HG03139 (cell line): ENCODE measurements around the gene UCN3.

Experiments
- ATAC-seq: cut with Tn5 transposase; IDR thresholded peaks from one replicate; pipeline ENCODE4 v1.9.1; 2021; ENCODE audit not compliant: unreplicated experiment

Gene UCN3, protein sequence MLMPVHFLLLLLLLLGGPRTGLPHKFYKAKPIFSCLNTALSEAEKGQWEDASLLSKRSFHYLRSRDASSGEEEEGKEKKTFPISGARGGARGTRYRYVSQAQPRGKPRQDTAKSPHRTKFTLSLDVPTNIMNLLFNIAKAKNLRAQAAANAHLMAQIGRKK

DNA sequence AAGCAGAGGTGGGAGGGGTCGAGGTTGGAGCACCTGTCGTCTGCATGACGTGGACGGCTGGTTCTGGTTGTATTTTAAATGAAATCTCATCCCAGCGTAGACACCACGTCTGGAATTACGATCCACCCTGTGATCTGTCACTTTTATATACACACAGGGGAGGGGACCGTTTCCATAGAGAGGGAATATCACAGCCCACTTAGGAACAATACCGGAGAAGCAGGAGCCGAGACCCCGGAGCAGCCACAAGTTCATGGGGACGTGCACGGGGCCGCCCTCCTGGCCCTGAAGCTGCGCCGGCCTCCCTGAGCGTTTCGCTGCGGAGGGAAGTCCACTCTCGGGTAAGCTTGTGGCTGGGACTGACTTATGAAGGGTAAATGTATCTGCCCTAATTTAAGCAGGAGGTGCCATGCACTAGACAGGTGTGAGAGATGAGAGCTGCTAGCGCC is at the start of gene UCN3:
Gene UCN3, plus strand, starts transcription at position 77 of the 449 bp plus-strand sequence. CDS start 8,755 bp downstream, outside the sequence.
- ATAC-seq: no peak

DNA sequence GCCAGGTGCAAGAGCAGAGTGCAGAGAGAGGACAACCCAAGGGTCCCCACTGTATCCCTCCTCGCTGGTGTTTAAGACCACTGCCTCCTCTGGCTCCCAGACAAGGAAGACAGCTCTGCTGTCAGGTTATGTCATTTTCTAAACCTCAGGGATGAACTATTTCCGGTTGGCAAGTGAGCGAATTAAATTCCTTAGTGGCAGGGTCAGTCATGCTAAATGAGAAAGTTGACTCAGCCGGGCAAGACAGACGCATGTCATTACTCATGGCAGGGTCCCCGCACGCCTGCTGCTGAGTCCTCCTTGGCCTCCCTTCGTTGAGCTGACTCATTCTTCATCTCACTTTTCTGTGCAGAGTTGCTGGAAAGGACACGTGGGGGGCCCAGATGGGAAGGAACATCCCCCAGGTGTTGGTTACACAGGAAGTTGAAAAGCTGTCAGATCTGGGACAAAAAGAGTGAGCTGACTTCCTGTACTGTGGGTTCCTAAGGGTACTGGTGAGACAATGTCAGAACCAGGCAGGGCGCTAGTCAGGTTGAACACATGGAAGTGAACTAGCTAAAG is 47.1 kb upstream of the UCN3 start:
- ATAC-seq: peak; percentile 55

DNA sequence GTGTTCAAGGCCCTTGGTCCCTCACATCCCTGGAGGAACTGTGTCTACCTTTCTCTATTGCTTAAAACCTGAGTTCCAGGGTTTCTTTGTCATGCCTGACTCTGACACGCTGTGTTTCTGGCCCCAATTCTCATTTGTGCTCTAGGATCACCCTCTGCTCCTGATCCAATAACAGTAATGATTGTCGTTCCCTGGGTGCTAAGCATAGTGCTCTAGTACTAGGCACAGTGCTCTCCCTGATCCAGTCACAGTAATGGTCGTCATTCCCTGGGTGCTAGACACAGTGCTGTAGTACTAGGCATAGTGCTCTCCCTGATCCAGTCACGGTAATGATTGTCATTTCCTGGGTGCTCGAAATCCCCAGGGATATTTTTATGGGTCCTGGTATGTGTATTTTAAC is 46.6 kb upstream of the UCN3 start:
- no peak for ATAC-seq

DNA sequence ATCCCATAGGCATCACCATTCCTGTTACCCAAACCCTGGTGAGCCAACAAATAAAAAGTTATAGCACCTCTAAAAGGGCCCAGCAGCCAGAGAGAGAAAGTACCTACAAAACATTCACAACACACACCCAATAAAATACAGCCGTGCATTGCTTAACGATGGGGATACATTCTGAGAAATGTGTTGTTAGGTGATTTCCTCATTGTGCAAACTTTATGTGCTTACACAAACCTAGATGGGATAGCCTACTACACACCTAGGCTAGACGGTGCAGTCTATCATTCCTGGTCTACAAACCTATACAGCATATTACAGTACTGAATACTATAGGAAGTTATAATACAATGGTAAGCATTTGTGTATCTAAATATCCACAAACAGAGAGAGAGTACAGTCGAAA is 44.9 kb upstream of the UCN3 start:
- no peak for ATAC-seq

DNA sequence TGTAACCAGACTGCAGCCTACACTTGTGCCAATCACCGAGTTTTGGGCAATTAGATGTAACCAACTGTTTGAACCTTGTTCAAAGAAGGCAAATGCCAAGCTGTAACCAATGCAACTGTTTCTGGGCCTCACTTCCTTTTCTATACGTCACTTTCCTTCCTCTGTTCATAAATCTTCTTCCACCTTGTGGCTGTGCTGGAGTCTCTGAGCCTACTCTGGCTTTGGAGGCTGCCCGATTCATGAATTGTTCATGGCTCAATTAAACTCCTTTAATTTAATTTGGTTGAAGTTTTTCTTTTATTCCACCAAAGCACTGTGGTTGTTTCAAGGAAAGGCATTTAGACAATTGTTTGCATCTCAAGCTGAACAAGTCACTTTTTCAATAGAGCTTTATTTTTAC is 43.5 kb upstream of the UCN3 start:
- no peak for ATAC-seq

DNA sequence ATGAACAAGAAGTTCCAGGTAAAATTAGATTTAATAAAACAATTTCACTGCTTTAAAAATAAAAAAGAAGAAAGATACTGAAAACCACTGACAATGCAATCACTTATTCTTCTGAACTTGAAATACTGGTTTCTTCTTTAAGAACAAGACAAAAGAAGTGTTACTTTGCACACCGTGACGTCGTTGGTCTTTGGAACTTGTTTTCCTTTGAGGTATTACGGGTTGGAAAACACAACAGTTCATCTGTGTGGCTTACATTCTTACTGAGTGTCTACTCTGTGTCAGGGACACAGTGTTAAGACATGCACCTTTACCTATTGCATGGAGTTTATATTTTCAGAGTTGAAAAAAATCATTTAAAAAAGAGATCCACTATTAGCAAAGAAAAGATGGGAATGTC is 41.3 kb upstream of the UCN3 start:
- ATAC-seq: no peak

DNA sequence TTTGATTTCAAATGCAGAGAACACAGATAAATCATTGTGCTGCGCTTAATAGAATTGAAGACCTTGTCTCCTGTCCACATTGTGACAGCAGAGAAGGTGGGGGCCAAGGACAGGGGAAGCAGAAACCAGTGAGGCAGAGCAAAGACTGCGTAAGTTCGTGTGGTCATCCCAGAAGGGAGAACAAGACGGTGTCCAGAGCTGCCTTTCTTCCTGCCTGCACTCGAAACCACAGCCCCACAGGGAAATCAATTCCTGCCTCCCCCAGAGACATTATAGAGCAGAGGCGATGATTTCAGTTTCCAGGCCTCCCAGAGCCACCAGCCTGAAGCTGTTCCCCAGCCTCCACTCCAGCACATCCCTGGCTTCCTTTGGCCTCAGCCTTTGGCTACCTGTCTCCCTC is 39.7 kb upstream of the UCN3 start:
- ATAC-seq: no peak

DNA sequence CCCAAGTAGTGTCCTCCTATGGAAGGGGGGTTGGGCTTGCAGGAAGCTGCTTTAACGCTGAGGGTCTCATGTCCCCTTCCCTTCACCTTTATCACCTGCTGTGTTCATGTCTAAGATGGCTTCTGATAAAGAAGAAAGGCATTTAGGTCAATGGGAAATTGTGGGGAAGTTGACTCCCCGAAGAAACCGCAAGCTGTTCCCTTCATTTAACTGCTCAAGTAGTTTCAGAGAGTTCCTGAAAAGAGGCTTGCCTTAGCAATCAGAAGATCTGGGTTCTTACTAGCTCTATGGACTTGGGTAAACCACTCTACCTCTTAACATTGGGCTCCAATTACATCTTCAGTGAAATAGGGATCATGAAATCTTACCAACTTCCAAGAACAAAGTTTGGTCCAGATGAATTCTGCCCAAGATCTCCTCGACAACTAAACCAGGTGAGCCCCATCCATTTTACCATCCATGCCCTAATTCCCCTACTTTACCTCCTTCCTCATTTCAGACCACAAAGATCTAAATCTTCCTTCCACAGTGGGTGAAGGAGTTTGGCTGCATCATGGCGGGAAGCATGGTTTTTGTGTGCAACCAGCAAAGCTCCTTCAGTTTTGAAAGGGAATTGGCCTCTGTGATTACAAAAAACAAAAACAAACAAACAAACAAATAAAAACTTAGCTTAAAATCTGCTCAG is 30.4 kb upstream of the UCN3 start:
- ATAC-seq: no peak

DNA sequence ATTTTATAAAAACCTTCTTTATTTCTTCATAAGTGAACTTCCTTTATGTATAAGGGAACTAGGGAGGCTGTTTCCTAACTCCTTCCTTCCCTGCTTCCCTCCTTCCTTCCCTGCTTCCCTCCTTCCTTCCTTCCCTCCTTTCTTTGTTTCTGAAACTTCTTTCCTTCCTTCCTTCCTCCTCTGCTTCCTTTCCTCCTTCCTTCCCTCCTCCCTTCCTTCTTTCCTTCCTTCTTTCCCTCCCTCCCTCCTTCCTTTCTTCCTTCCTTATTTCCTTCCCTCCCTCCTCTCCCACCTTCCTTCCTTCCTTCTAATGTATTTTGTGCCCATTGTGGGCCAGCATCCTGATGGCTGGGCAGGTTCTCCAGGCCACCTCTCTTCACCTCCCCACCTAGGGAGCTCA is 26.8 kb upstream of the UCN3 start:
- ATAC-seq: no peak

DNA sequence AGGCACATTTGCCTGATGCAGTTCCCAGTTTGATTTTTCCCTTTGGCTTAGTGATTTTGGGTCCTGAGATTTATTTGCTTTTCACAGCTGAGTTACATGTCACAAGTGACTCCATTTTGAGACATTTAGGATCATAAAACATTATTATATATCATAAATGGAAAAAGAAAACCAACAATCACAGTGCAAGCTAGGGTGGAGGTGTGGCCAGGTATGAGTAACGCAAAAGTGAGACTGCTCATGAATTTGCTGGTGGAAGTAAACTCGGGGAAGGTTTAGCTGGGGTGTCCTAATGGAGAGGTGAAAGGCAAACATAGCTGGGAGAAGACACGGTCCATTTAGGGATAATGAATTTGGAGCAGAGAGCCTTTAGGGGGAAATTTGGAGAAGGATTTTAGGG is 21.7 kb upstream of the UCN3 start:
- no peak for ATAC-seq

DNA sequence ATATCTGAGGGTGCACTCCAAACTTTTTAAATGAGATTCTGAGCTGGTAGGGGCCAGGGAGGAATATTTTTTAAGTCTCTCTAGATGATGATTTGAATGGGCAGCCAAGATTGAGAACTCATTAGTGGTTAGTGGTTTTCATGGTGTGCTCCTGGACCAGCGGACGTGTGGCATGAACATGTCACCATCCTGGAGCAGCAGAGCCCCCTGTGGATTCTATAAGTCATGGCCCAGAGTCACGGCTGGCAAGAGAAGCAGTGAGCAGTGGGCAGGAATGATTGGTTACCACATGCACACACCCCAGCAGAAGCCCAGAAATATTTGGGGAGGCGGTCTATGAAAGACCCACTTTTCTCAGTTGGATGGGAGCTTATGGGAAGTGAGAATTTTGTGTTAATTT is 21.2 kb upstream of the UCN3 start:
- ATAC-seq: no peak

DNA sequence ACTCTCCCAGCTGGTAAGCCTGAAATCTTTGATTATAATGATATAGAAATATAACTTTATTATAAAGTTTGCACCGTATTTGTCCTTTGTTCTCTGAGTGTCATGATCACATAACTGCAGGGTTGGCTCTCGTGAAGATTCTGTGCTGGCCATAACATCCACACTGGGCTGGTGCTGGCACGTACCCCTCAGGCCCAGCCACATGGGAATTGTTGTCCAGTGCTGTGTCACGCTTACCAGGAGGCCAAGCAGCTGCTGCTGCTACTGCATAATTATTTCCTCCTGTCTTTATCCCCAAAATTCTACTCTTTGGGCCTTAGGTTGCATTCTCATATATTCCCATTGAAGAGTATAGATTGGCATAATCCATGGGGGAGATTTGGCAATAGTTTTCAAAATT is 20.8 kb upstream of the UCN3 start:
- ATAC-seq: no peak

DNA sequence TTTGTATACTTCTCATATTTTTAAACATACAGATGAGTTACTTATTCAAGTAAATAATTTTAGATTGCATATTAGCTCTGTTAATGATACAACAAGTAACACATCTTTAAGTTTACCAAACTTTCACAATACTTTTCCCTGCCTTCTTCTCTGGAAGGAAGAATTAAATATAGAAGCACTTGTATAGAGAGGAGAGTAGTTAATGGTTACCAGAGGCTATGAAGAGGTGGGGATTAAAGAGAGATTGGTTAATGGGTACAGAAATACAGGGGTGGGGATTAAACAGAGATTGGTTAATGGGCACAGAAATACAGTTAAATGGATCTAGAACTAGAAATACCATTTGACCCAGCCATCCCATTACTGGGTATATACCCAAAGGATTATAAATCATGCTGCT is 20.0 kb upstream of the UCN3 start:
- no peak for ATAC-seq

DNA sequence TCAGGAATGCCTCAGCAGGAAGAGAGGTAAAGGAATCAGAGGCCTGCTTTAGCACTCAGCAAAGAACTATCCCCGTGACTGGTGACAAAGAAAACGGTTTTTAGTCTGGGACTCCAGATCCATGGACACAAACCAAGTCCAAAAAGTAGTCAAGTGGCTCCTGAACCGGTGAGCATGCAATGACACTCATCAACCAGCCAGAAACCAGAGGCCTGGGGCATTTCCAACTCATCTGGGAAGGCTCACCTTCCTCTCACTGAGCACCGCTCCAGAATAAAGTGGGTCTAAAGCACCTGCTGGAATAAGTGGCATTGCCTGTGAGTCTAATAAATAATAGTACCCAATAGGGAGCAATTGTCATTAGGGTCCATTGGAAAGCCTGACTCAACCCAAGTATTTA is 17.9 kb upstream of the UCN3 start:
- no peak for ATAC-seq

DNA sequence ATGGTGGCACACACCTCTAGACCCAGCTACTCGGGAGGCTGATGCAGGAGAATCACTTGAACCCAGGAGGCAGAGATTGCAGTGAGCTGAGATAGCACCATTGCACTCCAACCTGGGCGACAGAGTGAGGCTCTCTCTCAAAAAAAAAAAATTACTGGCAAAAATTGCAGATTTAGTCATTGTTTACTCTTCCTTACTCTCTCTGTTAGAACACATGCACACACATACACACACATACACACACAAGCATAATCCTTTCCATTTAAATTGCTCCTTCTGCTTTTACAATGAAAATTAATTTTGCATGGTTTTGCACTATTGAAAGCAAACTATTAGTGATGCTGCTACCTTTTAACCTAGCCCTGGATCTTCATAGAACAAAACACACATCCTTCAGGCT is 15.4 kb upstream of the UCN3 start:
- no peak for ATAC-seq

DNA sequence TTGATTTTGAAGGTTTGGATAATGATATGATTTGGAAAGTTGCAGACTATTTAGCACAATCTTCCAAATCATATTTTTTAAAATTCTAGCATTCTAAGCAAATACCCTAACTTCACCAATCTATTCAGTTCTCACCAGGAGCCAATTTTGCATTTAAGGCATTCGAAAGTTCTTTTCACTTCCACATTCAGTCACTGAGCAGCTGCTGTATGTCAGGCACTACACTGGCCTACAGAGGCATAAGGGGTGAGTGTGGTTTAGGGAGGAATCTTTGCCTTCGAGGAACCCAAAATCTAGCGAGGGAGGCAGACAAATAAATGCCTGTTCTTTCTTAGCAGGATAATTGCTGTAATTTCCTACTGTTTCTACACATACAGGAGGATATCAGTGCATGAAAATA is 10.7 kb upstream of the UCN3 start:
- no peak for ATAC-seq

DNA sequence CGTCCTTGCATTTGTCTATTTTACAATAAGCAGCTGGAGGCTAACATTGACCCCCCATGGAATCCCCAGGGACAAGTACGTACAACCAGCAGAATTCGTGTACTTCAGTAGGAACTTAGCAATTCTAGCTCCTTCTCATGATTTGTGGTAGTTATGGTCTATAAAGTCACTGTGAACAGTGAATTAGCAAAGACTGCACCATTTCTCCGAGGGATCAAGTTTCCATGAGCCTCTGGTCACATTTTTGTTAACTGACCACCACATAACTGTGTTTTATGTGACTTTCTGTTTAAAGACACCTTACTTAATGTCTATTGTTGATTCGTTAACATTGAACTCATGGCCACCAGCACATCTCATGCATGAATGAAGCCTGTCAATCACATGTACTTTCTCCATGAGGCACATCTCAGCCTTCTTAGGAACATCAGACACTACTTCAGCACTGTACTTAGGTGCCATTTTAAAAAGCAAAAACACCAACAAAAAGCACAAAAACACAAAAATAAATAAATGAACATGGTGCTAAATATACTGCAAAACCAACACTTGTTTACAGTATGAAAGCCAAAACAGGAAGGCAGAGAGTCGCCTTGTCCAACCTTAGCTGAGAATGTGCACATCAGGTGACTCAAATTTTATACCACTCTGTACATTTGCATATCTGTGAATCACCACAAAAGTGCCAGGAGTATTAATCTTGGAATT is 9.0 kb upstream of the UCN3 start:
- no peak for ATAC-seq

DNA sequence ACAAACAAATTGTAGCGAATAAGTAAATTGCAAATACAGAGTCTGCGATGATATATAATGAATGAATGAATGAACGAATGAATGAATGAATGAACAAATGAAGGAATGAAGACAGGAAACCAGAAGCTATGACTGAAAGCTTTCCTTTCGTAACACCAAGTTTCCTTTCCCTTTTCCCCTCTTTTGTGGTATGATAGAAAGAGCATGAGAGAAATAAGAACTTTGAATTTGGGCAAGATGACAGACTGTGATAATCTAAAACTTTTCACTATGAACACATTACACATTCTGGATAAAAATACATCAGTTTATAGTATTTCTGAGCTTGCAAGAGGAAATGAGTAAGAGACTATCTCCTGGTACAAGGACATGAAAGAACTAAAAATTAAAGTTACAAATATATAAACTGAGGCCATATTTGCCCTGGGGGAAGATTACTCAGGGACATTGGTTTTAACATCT is 8.4 kb upstream of the UCN3 start:
- ATAC-seq: no peak

DNA sequence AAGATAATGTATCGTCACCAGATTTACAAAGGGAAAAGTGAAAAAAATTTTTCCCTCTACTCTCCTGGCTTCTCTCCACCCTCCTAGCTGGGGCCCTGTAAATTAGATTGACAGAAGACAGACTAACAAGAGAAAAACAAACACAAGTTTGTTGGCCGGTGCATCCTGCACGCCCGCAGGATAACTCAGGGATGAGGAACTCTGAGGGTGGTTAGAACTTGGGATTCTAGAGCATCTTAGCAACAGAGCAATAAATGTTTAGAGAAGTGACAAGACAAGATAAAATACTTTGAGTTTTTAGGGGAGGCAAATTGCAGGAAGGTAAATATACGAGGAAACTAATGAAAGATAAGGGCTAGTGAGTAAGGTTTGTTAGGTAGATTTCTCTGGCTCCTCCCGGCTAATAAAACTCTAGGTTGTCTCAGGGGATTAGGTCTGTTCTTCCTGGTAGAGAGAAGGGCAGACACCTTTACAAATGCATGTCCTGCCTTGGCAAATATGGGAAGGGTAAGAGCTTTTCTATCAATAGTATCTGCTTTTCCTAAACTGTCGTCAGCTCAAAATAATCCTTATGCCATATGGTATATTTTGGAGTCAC is 4.3 kb upstream of the UCN3 start:
- no peak for ATAC-seq

DNA sequence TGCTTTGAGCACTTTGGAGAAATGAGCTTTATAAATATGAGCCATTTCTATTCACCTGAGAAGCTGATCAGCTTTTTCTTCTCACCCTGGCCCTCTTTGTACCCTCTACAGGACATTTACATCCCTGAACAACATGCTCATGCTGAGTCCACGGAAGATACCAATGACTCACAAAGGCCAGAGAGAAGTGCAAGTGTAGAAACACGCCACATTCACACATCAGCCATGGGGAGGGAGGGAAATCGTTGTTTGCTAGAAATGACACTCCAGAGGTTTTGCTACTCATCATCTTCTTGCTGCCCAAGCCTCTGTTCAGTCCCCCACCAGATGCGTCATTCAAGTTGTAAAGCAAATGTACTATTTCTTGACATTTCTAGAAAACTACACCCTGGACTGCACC is 2.8 kb upstream of the UCN3 start:
- no peak for ATAC-seq

DNA sequence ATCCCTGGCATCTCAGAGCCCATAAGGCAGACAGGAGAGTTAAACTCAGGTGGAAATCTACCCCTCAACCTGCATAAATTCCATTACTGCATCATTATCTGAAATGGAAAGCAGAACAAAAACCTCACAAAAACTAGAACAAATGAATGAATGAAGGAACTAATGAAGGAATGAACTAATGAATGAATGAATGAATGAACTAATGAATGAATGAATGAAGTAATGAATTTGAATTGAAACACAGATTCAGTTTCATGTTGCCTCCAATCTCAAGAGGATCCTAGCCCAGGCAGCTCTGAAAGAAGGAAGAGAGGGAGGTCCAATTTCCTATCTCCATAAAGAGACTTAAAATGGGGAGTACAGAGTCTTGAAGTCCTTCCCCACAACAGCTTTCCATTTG is 1.9 kb upstream of the UCN3 start:
- ATAC-seq: no peak

DNA sequence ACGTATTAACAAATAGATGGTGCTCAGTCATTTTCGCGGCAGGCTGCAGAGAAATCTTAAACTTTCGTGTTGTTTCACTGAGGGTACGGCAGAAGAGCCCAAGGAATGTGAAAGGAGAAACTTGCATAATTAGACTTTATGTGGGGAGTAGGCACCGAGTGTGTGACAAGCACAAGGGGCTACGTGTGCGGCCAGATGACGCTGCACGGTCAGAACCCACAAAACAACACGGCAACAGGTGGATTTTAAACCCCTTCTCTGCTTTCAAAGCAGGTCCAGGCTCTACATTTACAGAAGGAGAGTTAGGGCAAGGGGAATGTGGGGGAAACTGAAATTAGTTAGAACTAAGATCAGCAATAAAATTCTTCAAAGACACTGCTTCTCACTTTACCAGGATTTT is 392 bp upstream of the UCN3 start:
- ATAC-seq: no peak
